Stimulated activated CD4-positive, alpha-beta T cell treated with anti-CD3 and anti-CD28 coated beads, Interleukin-1b, Interleukin-23, amount 100 ng/mL, for 24 hours (primary cell): ENCODE data around the gene DOHH.
A peak's percentile ranks its signal among the peaks of the same experiment; 100 is the strongest.

Source experiments
- DNase-seq, 4 experiments: peaks; one replicate each; pipeline ENCODE4 v3.0.0-alpha.2; 2020; ENCODE audit warnings: low read depth in 4 of 4, low spot score in 1 of 4

DOHH gene

DNA sequence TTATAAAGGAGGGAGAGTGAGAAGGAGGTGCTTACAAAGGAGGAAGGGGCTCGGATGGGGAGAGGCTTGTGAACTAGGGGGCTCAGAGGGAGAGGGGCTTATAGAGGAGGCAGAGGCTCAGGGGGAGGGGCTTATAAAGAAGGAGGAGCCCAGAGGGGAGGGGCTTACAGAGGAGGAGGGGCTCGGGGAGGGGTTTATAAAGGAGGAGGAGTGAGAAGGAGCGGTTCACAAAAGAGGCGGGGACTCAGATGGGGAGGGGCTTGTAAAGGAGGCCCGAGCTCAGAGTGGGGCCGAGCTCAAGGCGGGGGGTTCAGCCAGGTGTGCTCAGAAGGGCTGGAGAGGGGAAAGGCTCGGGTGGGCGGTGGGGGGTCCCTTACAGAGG lies 20.6 kb downstream of the DOHH start:
- DNase-seq = no peak

DNA sequence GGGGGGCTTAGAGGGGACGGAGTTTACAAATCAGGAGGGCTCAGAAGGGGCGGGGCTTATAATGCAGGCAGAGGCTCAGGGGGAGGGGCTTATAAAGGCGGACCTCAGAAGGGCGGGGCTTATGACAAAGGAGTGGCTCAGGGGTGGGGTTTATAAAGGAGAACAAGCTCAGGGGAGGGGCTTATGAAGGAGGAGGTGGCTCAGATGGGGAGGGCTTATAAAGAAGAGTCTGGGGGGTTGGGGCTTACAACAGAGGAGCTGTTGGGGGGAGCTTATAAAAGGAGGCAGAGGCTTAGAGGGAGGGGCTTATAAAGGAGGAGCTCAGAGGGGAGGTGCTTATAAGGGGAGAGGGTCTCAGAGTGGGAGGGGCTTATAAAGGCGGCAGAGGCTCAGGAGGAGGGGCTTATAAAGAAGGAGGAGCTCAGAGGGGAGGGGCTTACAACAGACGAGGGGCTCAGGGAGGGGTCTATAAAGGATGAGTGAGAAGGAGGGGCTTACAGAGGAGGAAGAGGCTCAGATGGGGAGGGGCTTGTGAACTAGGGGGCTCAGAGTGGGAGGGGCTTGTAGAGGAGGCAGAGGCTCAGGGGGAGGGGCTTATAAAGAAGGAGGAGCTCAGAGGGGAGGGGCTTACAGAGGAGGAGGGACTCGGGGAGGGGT lies 21.2 kb downstream of the DOHH start:
- DNase-seq = no peak

DNA sequence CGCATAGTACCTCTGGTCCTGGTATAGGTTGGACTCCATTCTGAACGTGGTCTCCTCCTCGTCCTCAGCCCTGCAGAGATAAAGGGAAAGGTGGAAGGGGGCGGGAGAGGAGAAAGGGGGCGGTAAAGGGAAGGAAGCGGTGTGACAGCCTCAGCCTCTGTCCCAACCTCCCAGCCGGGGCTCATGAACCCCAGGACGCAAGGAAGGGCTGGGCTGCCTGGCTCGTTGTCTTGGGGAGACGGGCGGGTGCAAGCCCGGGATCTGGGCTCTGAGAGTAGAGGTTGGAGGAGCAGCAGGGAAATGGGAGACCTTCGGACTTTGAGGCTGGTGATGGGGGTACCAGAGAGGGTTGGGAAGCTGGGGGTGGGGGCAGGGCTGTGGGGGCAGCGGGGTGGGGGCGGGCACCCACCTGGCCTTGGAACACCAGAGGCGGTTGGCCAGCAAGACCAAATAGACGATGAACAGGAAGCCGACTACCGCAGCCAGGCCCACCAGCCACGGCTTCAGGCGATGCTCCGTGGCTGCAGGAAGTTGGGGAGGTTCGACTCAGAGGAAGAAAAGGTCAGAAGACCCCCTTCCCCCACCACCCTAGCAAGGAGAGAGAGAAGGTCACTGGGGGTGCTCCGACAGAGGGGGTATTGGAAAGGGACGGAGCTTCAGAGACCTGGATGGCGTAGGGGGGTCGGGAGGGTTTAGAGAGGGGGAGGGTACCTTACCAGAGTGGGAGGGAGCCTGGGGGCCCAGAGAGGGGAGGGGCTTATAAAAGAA lies 21.9 kb downstream of the DOHH start:
- DNase-seq = no peak

DNA sequence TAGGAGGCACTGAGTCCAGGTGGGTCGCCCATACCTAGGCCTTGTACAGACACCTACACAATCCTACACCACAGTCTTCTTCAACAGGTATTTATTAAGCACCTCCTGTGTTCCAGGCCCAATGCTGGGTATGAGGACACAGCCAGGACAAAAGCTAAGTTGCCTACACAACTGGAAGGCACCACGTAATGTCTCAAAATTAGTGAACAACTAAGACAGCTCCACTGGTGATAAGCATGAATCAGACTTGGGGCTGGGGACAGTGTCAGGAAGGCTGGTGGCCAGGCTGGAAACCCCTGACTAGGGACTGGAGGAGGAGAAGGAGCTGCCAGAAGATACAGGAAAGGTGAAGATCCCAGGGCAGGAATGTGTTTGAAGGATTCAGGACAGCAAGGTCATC lies 22.5 kb downstream of the DOHH start:
- no peak for DNase-seq

DNA sequence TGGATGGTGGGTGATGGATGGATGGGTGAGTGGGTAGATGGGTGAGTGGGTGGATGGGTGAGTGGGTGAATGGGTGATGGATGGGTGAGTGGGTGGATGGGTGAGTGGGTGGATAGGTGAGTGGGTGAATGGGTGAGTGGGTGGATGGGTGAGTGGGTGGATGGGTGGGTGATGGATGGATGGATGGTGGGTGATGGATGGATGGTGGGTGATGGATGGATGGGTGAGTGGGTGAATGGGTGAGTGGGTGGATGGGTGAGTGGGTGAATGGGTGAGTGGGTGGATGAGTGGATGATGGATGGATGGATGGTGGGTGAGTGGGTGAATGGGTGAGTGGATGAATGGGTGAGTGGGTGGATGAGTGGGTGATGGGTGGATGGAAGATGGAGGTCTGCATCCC lies 23.0 kb downstream of the DOHH start:
- no peak for DNase-seq

DNA sequence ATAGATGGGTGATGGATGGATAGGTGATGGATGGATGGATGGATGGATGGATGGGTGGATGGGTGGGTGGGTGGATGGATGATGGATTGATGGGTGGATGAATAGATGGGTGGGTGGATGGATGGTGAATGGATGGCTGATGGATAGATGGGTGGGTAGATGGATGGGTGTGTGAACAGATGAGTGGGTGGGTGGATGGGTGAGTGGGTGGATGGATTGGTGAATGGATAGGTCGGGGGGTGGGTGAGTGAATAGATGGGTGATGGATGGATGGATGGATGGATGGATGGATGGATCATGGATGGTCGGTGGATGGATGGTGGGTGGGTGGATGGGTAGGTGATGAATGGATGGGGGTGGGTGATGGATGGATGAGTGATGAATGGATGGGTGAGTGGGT lies 23.6 kb downstream of the DOHH start:
- no peak for DNase-seq

DNA sequence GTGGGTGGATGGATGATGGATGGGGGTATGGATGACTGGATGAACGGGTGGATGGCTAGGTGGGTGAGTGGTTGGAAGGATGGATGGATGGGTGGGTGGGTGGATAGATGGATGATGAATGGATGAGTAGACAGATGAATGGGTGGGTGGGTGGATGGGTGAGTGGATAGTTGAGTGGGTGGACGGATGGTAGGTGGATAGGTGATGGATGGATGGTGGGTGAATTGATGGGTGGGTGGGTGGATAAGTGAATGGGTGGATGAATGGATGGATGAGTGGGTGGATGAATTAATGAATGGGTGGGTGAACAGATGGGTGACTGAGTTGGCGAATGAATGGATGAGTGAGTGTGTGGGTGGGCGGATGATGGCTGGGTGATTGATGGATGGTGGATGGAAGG lies 25.0 kb downstream of the DOHH start:
- no peak for DNase-seq

DNA sequence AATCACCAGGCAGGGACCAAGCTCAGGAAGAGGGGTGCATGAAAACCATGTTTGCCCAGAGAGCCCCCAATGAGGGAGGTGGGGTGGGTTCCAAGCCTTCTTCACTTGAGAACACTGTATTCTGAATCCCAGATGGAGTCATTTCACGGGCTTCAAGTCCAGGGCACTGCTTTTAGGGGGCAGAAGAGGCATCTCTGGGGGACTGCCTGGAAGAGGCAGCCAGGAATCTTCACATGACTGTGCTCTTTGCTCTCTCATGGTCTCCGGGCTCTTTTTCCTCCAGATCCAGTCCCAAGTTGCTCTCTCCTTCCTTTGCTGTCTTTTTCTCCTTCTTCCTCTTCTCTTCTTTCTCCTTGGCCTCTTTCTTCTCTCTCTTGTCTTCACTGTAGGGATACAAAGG lies 25.9 kb downstream of the DOHH start:
- DNase-seq = no peak

DNA sequence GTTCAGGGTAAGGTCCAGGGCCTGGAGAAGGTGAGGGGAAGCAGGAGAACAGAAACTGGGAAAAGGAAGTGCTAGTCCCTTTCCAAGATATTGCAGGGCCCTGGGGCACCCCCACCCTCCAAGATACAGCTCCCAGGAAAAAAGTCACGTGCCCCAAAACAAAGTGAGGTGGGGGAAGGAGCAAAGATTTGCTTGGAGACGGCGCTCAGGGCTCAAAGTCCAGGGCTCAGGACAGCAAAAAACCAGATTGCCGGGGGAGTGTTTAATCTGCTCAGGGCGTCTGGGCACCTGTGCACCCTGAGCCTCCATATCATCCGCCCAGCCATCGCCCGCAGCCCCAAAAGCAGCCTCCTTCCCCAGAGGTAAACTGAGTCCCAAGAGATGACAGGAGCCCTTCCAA lies 26.5 kb downstream of the DOHH start:
- DNase-seq = no peak

DNA sequence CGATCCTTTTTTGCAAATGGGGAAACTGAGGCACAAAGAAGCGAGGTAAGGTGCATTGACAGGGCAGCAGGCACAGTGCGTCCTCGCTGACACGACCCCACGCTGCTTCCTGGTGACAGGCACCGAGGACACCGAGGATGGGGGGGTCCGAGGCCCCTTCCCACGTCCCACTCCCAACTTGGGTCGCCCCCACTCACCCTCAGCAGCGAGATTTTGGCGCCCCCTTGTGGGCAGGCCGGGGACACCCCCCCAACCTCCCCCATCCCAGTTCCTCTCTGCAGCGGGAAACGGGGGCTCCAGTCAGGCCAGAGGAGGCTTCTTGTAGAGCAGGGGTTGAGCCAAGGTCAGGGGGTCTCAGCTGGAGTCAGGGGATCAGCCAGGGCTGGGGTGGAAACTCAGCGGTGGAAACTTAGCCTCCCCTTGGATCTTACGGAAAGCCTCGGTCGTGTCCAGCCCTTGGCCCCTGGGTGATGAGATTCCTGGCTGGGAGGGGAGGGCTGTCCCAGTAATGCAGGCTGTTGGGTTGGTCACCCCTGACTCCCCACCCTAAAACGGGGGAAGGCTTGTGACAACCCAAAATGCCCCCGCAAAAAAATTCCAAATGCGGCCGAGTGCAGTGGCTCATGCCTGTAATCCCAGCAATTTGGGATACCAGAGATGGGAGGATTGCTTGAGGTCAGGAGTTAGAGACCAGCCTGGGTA lies 28.4 kb downstream of the DOHH start:
- peak in 3 of 4 experiments; percentile 21 to 34 (median 28) for DNase-seq

DNA sequence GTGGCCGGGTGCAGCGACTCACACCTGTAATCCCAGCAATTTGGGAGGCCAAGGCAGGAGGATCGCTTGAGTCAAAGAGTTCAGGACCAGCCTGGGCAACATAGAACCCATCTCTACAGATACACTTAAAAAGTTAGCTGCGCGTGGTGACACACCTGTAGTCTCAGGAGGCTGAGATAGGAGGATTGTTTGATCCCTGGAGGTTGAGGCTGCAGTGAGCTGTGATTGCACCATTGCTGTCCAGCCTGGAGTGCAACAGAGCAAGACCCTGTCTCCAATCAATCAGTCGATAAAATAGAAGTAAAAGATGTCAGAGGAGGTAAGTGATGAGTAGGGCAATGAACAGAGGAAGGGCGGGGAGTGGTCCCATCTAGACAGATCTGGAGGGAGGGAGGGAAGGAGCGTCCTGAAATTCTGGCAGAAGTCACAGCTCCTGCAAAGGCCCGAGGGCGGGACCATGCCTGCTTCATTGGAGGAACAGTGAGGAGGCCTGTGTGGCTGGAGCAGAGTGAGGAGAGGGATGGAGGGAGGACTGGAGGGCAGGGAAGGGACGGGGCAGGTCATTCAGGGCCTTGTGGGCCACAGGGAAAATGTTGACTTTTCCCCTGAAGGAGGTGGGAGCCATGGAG lies 29.9 kb downstream of the DOHH start:
- no peak for DNase-seq

DNA sequence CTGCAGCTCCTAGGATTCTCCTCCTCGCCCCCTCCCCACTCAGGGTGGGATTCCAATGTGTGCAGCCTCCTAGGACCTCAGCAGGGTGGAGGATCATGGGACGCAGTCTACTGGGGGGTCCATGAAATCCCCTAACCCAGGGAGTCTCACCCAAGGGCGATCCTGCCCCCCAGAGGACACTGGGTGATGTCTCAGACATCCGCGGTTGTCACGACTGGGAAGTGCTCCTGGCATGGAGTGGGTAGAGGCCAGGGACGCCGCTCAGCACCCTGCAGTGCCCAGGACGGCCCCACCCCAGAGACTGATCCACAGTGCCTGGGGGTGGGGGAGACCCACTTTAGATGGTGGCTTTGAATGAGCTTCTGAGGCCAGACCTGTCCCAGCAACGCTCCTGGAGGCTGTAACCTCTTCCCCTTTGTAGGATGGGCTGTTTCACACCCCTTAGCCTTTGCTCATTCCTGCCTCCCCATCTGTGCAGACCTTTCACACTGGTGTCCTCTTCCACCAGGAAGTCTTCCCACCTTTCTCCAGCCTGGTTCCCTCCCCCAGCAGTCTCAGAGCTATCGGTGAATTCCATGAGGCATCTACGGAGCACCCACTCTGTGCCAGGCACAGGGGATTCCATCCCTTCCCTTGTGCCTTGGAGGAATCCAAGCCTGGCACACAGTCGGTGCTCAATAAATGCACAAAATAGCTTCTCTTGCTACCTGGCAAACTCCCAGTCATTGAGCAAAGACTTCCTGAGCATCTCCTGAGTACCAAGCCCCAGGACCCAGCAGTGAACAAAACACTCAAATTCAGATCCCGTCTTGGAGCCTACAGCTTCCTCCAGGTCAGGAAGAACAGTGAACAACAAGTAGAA lies 30.6 kb downstream of the DOHH start:
- DNase-seq = no peak

DNA sequence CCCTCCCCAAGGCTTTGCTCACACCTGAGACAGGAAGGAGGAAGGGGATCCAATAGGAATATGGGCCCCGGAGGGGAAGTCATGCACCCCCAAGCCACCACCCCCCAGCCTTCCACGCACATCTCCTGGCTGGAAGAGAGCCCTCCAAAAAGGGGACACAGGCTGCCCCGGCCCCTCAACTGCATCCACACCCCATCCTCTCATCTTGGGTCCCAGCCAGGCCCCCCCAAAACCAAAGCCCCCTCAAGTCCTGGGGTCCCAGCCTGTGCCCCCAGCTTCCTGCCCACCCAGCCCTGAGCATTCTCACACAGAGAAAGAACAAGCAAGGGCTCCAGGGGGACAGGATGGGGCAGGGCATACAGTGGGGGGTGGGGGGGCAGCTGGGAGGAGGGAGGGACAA lies 32.3 kb downstream of the DOHH start:
- no peak for DNase-seq

DNA sequence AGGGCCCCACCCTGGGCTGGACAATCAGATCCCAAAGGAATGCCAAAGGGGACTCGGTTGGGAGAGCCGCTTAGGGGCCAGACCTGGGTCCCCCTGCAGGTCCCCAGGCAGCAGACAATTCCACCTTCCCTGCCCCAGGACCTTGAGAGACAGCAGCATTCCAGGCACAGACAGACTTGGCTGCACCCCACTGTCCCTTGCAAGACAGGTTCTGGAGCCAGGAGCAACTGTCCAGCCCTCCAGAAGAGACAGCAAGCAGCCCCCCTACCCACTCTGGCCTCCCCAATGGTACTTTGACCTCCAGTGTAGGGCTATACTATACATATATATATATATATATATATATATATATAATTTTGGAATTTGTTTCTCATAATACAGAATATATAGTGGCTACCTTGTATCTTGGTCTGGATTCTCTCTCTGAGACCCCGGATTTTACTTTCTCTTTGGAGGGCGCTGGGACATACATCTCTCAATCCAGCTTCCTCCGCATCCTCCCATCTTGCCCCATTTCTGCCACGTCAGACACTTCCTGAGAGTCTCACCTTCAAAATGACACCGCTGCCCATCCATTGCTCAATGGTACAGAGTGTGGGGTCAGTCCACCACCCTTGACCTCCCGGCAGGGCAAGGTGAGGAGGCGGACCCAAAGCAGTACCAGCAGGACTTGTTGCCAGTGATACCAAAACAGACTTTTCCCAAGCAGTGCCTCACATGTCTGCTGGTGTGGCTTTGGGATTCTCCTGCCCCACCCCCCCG lies 32.9 kb downstream of the DOHH start:
- no peak for DNase-seq

DNA sequence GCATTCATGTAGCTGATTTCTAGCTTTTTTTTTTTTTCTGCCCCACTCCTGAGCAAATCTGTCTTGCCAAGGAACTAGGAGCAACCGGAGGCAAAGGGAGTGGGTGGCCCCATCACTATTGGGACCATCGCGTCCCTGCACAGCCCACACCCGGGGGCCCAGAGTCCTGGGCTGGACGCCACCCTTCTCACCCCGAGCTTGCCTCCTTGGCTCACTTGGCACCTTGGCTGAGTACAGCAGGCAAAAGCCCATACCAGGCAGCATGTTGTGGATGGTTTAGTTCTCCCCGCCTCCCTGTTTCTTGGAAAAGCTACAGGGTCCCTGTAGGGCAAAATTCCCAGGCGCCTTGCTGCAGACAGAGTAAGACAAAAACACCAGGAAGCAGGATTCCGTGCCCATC lies 33.8 kb downstream of the DOHH start:
- no peak for DNase-seq

DNA sequence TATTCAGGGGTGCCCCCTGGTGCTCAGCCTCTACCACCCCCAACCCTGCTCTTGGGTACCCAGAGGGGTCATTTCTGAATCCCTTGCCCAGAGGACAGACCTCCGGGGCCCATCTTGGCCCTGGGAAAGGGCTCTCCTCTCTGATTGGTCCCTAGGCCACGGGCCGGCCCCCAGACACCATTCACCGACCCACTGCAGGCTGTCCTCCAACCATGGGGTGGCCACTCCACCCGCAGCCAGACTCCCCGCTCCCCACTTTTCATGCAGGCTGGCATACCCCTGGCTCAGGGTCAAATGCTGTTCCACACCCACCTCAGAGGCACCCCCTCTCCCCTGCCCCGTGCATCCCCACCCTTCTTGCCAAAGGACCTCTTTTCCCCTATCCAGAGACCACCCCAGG lies 34.9 kb downstream of the DOHH start:
- DNase-seq = no peak

DNA sequence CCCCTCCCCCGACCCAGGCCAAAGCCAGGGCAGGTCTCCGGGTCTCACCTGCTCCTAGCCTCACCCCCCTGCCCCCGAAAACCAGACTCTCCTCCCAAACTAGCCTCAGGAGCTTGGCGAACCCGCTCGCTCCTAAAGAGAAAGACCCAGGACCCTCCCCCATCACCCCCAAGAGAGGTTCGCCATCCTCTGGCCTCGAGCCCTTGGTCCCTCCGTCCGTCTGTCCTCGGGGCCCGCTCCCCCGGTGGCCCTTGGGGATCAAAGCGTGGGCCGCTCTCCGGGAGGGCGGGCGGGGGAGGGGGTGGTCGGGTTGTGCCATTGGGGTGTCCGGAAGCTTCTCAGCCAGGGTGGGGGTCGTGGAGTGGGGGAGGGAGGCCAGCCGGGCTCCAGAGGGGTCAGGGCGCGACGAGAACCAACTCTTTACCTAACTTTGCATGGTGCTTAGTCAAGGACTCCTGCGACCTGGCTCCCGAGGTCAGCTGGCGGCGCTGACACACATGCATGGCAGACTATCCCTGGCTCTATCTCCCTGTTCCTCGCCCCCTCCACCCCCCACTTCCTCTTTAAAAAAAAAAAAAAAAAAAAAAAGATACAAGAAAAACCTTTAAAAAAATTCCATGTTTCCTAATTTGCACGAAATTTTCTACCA lies 35.8 kb downstream of the DOHH start:
- no peak for DNase-seq

DNA sequence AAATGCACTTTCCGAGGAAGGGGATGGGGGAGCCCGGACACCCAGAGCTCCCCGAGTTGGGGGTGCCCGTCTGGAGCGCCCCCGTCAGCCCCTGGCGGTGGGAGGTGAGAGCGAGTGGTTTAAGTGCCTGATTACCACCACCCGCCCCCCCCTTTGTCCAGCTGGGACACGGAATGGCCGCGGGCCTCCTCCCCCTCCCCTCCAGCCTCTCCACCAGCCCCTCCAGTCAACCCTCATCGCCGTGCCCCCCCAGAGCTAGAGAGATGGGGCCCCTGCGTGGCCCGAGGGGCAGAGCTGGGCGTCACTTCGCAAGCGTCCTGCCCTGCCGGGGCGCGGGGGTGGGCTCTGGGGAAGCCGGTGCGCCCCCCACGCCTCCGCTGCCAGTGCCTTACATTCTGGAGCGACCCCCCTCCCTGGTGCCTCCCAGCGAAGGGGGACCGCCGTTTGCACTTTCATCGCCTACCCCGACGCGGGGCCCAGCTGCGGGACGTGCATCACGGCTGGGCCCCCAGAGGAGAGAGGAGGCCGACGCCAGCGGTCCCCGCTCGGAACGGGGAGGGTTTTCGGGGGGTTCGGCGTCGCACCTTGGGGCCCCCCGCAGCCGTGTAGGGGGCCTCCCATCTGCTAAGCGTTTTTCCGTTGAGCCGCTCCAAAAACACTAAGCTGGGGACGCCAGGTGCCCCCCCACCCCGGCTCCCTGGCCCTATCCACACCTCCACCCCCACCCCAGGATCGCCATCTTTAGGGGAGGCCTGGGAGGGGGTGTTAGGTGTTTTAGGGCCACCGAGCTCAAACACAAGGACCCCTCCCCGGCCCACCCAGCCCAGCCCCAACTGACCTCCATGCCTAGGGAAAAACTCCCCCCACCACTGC lies 36.5 kb downstream of the DOHH start:
- no peak for DNase-seq
